Karpas-422 (cell line): ENCODE results near the gene PTPRJ. TPM values are rescaled to one million over a fixed set of nuclear protein-coding genes. Genes with fewer than 3 reads are reported as not detected.

Experiments
- DNase-seq: peaks from one replicate; pipeline ENCODE4 v3.0.0-alpha.2; 2015
- H2AFZ ChIP-seq: fragments of 200-600 bp; sonication (generic); 2 replicates; pipeline ENCODE4 v1.6.1; 2014; ENCODE audit warnings: antibody characterized with exemption, low read length, mixed read lengths
- H3K27ac ChIP-seq: fragments of 200-600 bp; sonication (generic); 2 replicates; pipeline ENCODE4 v1.5.1; 2014; ENCODE audit warnings: mild to moderate bottlenecking, low read length, moderate library complexity
- H3K27me3 ChIP-seq: fragments of 200-600 bp; sonication (generic); 2 replicates; pipeline ENCODE4 v1.6.1; 2014; ENCODE audit warnings: low read length, mixed read lengths
- H3K36me3 ChIP-seq: fragments of 200-600 bp; sonication (generic); 2 replicates; pipeline ENCODE4 v1.6.1; 2014; ENCODE audit warnings: low read length, mixed read lengths; ENCODE audit not compliant: insufficient read depth
- H3K4me1 ChIP-seq: fragments of 200-600 bp; sonication (generic); 2 replicates; pipeline ENCODE4 v1.6.1; 2014; ENCODE audit warnings: mild to moderate bottlenecking, low read length, mixed read lengths
- H3K4me2 ChIP-seq: fragments of 200-600 bp; sonication (generic); 2 replicates; pipeline ENCODE4 v1.6.1; 2014; ENCODE audit warnings: low read length, low read depth, mild to moderate bottlenecking; ENCODE audit not compliant: poor library complexity, severe bottlenecking
- H3K4me3 ChIP-seq: fragments of 200-600 bp; sonication (generic); 2 replicates; pipeline ENCODE4 v1.5.1; 2014; ENCODE audit warnings: mild to moderate bottlenecking, antibody characterized with exemption, low read length, mixed read lengths
- H3K79me2 ChIP-seq: fragments of 200-600 bp; sonication (generic); 2 replicates; pipeline ENCODE4 v1.6.1; 2014; ENCODE audit warnings: mild to moderate bottlenecking, low read length, mixed read lengths
- H3K9ac ChIP-seq: fragments of 200-600 bp; sonication (generic); 2 replicates; pipeline ENCODE4 v1.6.0; 2014; ENCODE audit warnings: low read length
- H3K9me2 ChIP-seq: fragments of 200-600 bp; sonication (generic), shearing (Covaris generic); replicated peaks from 2 replicates; pipeline ENCODE4 v1.6.0; 2014; ENCODE audit warnings: mild to moderate bottlenecking, low read length, moderate library complexity; ENCODE audit not compliant: insufficient read depth
- H3K9me3 ChIP-seq: fragments of 300-700, 200-600 bp; sonication (generic); 2 replicates; pipeline ENCODE4 v1.6.1; 2014; ENCODE audit warnings: low read length, mixed read lengths
- H4K20me1 ChIP-seq: fragments of 200-600 bp; sonication (generic); 2 replicates; pipeline ENCODE4 v1.6.1; 2014; ENCODE audit warnings: mild to moderate bottlenecking, antibody characterized with exemption, low read length, low read depth; ENCODE audit not compliant: insufficient read depth
- total RNA-seq: library from RNA; depleted of rRNA; stranded (reverse); fragments of >200 nt; shearing (Covaris generic); gene quantifications from 2 replicates; pipeline ENCODE4 v1.2.3, GENCODE V29; 2014; ENCODE audit warnings: low replicate concordance

PTPRJ gene
- total RNA-seq, 1 experiment from 2014 or later: 132 TPM

GRCh38 chr11:48080301-48080861, 100.0 kb downstream of the PTPRJ start:
- Histone ChIP-seq H2AFZ (no peak overlapping the region), H3K36me3 (peaks cover 64% of the 10 kb centered on the region), H3K9ac (no peak overlapping the region), H3K4me2 (no peak overlapping the region), H4K20me1 (no peaks in the 10 kb centered on the region), H3K4me3 (no peak overlapping the region), H3K4me1 (peaks cover 70% of the 10 kb centered on the region), H3K79me2 (peaks cover 98% of the 10 kb centered on the region), H3K9me2 (no peaks in the 10 kb centered on the region), H3K27me3 (no peaks in the 10 kb centered on the region), H3K9me3 (no peaks in the 10 kb centered on the region), H3K27ac (peak overlapping the region; percentile 93)
- DNase-seq: no peak

GRCh38 chr11:48081151-48082010, 101.0 kb downstream of the PTPRJ start:
- Histone ChIP-seq H3K4me2 (no peak overlapping the region), H2AFZ (no peak overlapping the region), H3K4me1 (peaks cover 69% of the 10 kb centered on the region), H3K4me3 (no peak overlapping the region), H3K9me2 (no peaks in the 10 kb centered on the region), H4K20me1 (no peaks in the 10 kb centered on the region), H3K27me3 (no peaks in the 10 kb centered on the region), H3K79me2 (peaks cover 96% of the 10 kb centered on the region), H3K36me3 (peaks cover 54% of the 10 kb centered on the region), H3K27ac (peak overlapping the region; percentile 93), H3K9me3 (no peaks in the 10 kb centered on the region), H3K9ac (no peak overlapping the region)
- DNase-seq: no peak

GRCh38 chr11:48082771-48083170, 102.4 kb downstream of the PTPRJ start:
- H3K4me2 ChIP-seq: no peak overlapping the region
- peaks cover 96% of the 10 kb centered on the region for H3K79me2 ChIP-seq
- H3K36me3 ChIP-seq: peaks cover 44% of the 10 kb centered on the region

GRCh38 chr11:48083421-48083820, 103.1 kb downstream of the PTPRJ start:
- Histone ChIP-seq H3K4me2 (no peak overlapping the region), H3K27me3 (no peaks in the 10 kb centered on the region), H2AFZ (no peak overlapping the region), H3K9me2 (no peaks in the 10 kb centered on the region), H4K20me1 (no peaks in the 10 kb centered on the region), H3K4me1 (peaks cover 72% of the 10 kb centered on the region), H3K9me3 (no peaks in the 10 kb centered on the region), H3K79me2 (peaks cover 96% of the 10 kb centered on the region), H3K36me3 (peaks cover 40% of the 10 kb centered on the region), H3K27ac (peak overlapping the region; percentile 93), H3K4me3 (no peak overlapping the region), H3K9ac (no peak overlapping the region)
- DNase-seq: no peak

More at GRCh38 chr11:48082771-48083170, 102.4 kb downstream of the PTPRJ start:
- H4K20me1 ChIP-seq: no peaks in the 10 kb centered on the region
- H3K4me1 ChIP-seq: peaks cover 72% of the 10 kb centered on the region
- no peaks in the 10 kb centered on the region for H3K27me3 ChIP-seq
- no peaks in the 10 kb centered on the region for H3K9me3 ChIP-seq
- H3K4me3 ChIP-seq: no peak overlapping the region
- DNase-seq: no peak
- no peak overlapping the region for H3K9ac ChIP-seq
- peak overlapping the region; percentile 93; the same call in 1 of the 2 replicates for H3K27ac ChIP-seq
- no peaks in the 10 kb centered on the region for H3K9me2 ChIP-seq
- H2AFZ ChIP-seq: no peak overlapping the region

GRCh38 chr11:48085688-48086087, 105.3 kb downstream of the PTPRJ start:
- Histone ChIP-seq H3K79me2 (peaks cover 96% of the 10 kb centered on the region), H3K27me3 (no peaks in the 10 kb centered on the region)

GRCh38 chr11:48087422-48087821, 107.1 kb downstream of the PTPRJ start:
- Histone ChIP-seq H3K4me1 (peaks cover 84% of the 10 kb centered on the region), H3K9me3 (no peaks in the 10 kb centered on the region), H3K9me2 (no peaks in the 10 kb centered on the region), H3K36me3 (peaks cover 13% of the 10 kb centered on the region), H3K4me2 (peak overlapping the region; percentile 20), H3K27ac (peak overlapping the region; percentile 99), H3K79me2 (peaks cover 92% of the 10 kb centered on the region), H2AFZ (no peak overlapping the region), H3K27me3 (no peaks in the 10 kb centered on the region), H3K9ac (peak overlapping the region; percentile 38), H4K20me1 (no peaks in the 10 kb centered on the region), H3K4me3 (no peak overlapping the region)
- DNase-seq: no peak

More at GRCh38 chr11:48085688-48086087, 105.3 kb downstream of the PTPRJ start:
- no peak for DNase-seq
- Histone ChIP-seq H3K27ac (peak overlapping the region; percentile 99), H3K9ac (peak overlapping the region; percentile 12; the same call in 1 of the 2 replicates), H3K4me3 (no peak overlapping the region), H4K20me1 (no peaks in the 10 kb centered on the region), H3K36me3 (peaks cover 27% of the 10 kb centered on the region), H3K4me1 (peaks cover 72% of the 10 kb centered on the region), H3K9me2 (no peaks in the 10 kb centered on the region), H2AFZ (no peak overlapping the region), H3K9me3 (no peaks in the 10 kb centered on the region), H3K4me2 (no peak overlapping the region)

- H3K9ac ChIP-seq: peak overlapping the region; percentile 38
- H4K20me1 ChIP-seq: no peaks in the 10 kb centered on the region
- 0 out of 2 replicates have a peak, but pooled peaks cover 8% of the 10 kb centered on the region for H3K36me3 ChIP-seq
- H3K4me3 ChIP-seq: no peak overlapping the region
- H3K27me3 ChIP-seq: no peaks in the 10 kb centered on the region
- no peak overlapping the region for H2AFZ ChIP-seq
- peaks cover 85% of the 10 kb centered on the region for H3K79me2 ChIP-seq
- H3K4me2 ChIP-seq: peak overlapping the region; percentile 20
- no peaks in the 10 kb centered on the region for H3K9me3 ChIP-seq
- H3K27ac ChIP-seq: peak overlapping the region; percentile 99
- H3K4me1 ChIP-seq: peaks cover 91% of the 10 kb centered on the region
- H3K9me2 ChIP-seq: no peaks in the 10 kb centered on the region
- no peak for DNase-seq
Observed at GRCh38 chr11:48087974-48088681, 107.8 kb downstream of the PTPRJ start.

- no peaks in the 10 kb centered on the region for H3K9me2 ChIP-seq
- H3K79me2 ChIP-seq: peaks cover 79% of the 10 kb centered on the region
Observed at GRCh38 chr11:48088682-48089050, 108.3 kb downstream of the PTPRJ start.

More at GRCh38 chr11:48088682-48089050, 108.3 kb downstream of the PTPRJ start:
- Histone ChIP-seq H3K4me3 (no peak overlapping the region), H3K4me2 (peak overlapping the region; percentile 58), H3K27ac (peak overlapping the region; percentile 99), H3K9me3 (no peaks in the 10 kb centered on the region), H3K9ac (peak overlapping the region; percentile 38), H3K4me1 (peaks cover 93% of the 10 kb centered on the region), H2AFZ (no peak overlapping the region), H3K27me3 (no peaks in the 10 kb centered on the region), H3K36me3 (0 out of 2 replicates have a peak, but pooled peaks cover 5% of the 10 kb centered on the region), H4K20me1 (no peaks in the 10 kb centered on the region)
- peak; percentile 65 for DNase-seq
